SK-N-SH treated with all-trans-retinoic acid at 6 μM for 48 hours (cell line): ENCODE results near the gene NFIX.

Source experiments
- ATAC-seq: fragments of 200-7000 bp; cut with Tn5 transposase; 3 replicates; pipeline ENCODE4 v1.9.1; 2020; ENCODE audit warnings: mild to moderate bottlenecking, moderate library complexity
- ARNTL ChIP-seq: fragments of 450-650 bp; formaldehyde crosslinking; IDR thresholded peaks from 2 replicates; pipeline ENCODE4 v1.5.0; 2020; ENCODE audit warnings: low read depth, mild to moderate bottlenecking, moderate library complexity, borderline replicate concordance
- BACH2 ChIP-seq: fragments of 250-450 bp; sonication (Bioruptor Pico); IDR thresholded peaks from 2 replicates; pipeline ENCODE4 v1.9.0; 2021; ENCODE audit warnings: mild to moderate bottlenecking, borderline replicate concordance
- CSDC2 ChIP-seq: fragments of 250-450 bp; sonication (Bioruptor Pico); IDR thresholded peaks from 2 replicates; pipeline ENCODE4 v1.5.0; 2020; ENCODE audit warnings: mild to moderate bottlenecking, moderate library complexity
- ESRRG ChIP-seq: fragments of 250-450 bp; sonication (Bioruptor Pico); IDR thresholded peaks from 2 replicates; pipeline ENCODE4 v1.6.1; 2021; ENCODE audit warnings: mild to moderate bottlenecking
- GLIS3 ChIP-seq: fragments of 250-450 bp; sonication (Bioruptor Pico); IDR thresholded peaks from 2 replicates; pipeline ENCODE4 v1.5.0; 2020; ENCODE audit warnings: mild to moderate bottlenecking, moderate library complexity
- ISL1 ChIP-seq: fragments of 250-450 bp; sonication (Bioruptor Pico); IDR thresholded peaks from 2 replicates; pipeline ENCODE4 v2.1.2; 2022; ENCODE audit warnings: mild to moderate bottlenecking, moderate library complexity
- PPARA ChIP-seq: fragments of 250-450 bp; sonication (Bioruptor Pico); IDR thresholded peaks from 2 replicates; pipeline ENCODE4 v1.5.0; 2020; ENCODE audit warnings: mild to moderate bottlenecking, borderline replicate concordance
- SNAI2 ChIP-seq: fragments of 250-450 bp; sonication (Bioruptor Pico); IDR thresholded peaks from 2 replicates; pipeline ENCODE4 v1.5.0; 2020; ENCODE audit warnings: mild to moderate bottlenecking, moderate library complexity
- TCF4 ChIP-seq: fragments of 250-450 bp; sonication (Bioruptor Pico); IDR thresholded peaks from 2 replicates; pipeline ENCODE4 v1.8.0; 2021; ENCODE audit warnings: mild to moderate bottlenecking, moderate library complexity, borderline replicate concordance
- TOX ChIP-seq: fragments of 250-450 bp; sonication (Bioruptor Pico); IDR thresholded peaks from 2 replicates; pipeline ENCODE4 v1.8.0; 2021; ENCODE audit warnings: mild to moderate bottlenecking, moderate library complexity, borderline replicate concordance
- ZC3H10 ChIP-seq: fragments of 250-450 bp; sonication (Bioruptor Pico); IDR thresholded peaks from 2 replicates; pipeline ENCODE4 v1.5.1; 2021; ENCODE audit warnings: mild to moderate bottlenecking, moderate library complexity
- ZFP3 ChIP-seq: fragments of 250-450 bp; sonication (Bioruptor Pico); IDR thresholded peaks from 2 replicates; pipeline ENCODE4 v1.5.0; 2020; ENCODE audit warnings: mild to moderate bottlenecking, moderate library complexity
- ZFP30 ChIP-seq: fragments of 450-650 bp; formaldehyde crosslinking; IDR thresholded peaks from 2 replicates; pipeline ENCODE4 v1.5.0; 2022; ENCODE audit warnings: mild to moderate bottlenecking, moderate library complexity
- ZNF565 ChIP-seq: fragments of 450-650 bp; formaldehyde crosslinking; conservative IDR thresholded peaks from 2 replicates; pipeline ENCODE4 v1.5.0; 2020; ENCODE audit warnings: low read depth, mild to moderate bottlenecking, moderate library complexity
- ZNF70 ChIP-seq: fragments of 450-650 bp; formaldehyde crosslinking; IDR thresholded peaks from 2 replicates; pipeline ENCODE4 v1.5.0; 2020; ENCODE audit warnings: mild to moderate bottlenecking, moderate library complexity
- TF ChIP-seq, protein P1 (sequence below): fragments of 250-450 bp; sonication (Bioruptor Pico); IDR thresholded peaks from 2 replicates; pipeline ENCODE4 v1.8.0; 2021; ENCODE audit warnings: low read depth, mild to moderate bottlenecking, moderate library complexity, borderline replicate concordance
- TF ChIP-seq, protein P2 (sequence below): fragments of 250-450 bp; sonication (Bioruptor Pico); IDR thresholded peaks from 2 replicates; pipeline ENCODE4 v1.5.1; 2021; ENCODE audit warnings: mild to moderate bottlenecking, moderate library complexity
- TF ChIP-seq, protein P3 (sequence below): fragments of 250-450 bp; sonication (Bioruptor Pico); IDR thresholded peaks from 2 replicates; pipeline ENCODE4 v1.5.0; 2020; ENCODE audit warnings: mild to moderate bottlenecking, moderate library complexity
- TF ChIP-seq, protein P4 (sequence below): fragments of 250-450 bp; sonication (Bioruptor Pico); IDR thresholded peaks from 2 replicates; pipeline ENCODE4 v1.5.1; 2020; ENCODE audit warnings: low read depth, mild to moderate bottlenecking, moderate library complexity
- TF ChIP-seq, protein P5 (sequence below): fragments of 250-450 bp; sonication (Bioruptor Pico); IDR thresholded peaks from 2 replicates; pipeline ENCODE4 v1.8.0; 2020; ENCODE audit warnings: mild to moderate bottlenecking, moderate library complexity, borderline replicate concordance

NFIX gene

DNA sequence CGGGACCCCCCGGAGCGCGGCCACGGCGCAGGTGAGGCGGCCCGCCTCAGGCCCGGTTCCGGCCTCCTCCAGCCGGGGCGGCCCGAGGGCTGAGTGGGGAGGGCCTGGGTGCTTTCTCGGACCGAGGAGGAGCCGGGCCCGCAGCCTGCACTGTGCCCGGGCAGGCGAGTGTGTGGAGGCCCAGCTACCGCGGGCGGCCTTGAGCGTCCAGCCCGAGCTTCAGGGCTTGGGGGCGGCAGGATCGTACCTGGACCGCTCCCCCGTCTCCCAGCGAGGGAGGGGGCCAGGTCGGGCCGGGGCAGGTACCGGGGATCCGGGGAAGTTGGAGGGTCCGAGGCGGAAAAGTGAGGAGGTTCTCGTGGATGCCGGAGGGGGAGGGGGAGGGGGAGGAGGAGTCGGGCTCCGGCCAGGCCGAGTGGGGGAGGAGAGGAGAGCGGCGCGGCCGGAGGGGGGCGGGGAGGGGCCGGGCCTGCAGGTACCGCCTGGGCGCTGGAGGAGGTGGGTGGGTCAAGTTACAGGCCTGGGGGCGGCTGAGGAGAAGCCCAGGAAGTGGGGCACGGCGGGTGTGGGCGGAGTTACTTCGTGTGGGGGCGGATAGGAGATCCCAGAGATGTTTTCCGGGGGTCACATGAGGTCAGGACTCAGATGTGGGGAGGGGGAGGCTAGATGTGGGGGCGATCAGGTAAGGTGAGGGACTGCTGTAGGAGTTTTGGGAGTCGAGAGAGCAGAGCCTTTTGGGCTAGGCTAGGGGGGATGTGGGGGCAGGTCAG lies 123.3 kb downstream of the NFIX start:
- no peak; the same call in 2 of the 3 replicates for ATAC-seq
- TF ChIP-seq, protein P1, sequence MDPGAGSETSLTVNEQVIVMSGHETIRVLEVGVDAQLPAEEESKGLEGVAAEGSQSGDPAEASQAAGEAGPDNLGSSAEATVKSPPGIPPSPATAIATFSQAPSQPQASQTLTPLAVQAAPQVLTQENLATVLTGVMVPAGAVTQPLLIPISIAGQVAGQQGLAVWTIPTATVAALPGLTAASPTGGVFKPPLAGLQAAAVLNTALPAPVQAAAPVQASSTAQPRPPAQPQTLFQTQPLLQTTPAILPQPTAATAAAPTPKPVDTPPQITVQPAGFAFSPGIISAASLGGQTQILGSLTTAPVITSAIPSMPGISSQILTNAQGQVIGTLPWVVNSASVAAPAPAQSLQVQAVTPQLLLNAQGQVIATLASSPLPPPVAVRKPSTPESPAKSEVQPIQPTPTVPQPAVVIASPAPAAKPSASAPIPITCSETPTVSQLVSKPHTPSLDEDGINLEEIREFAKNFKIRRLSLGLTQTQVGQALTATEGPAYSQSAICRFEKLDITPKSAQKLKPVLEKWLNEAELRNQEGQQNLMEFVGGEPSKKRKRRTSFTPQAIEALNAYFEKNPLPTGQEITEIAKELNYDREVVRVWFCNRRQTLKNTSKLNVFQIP = no peak
- TF ChIP-seq ZNF565 = no peak
- no peak for TF ChIP-seq ISL1 (CRISPR knock-in tag)
- no peak for TF ChIP-seq GLIS3
- no peak for TF ChIP-seq SNAI2 (CRISPR knock-in tag)
- no peak for TF ChIP-seq BACH2 (CRISPR knock-in tag)
- TF ChIP-seq ZFP3 = no peak
- no peak for TF ChIP-seq ZFP30 (CRISPR knock-in tag)
- TF ChIP-seq ARNTL (CRISPR knock-in tag) = no peak
- TF ChIP-seq ESRRG (CRISPR knock-in tag) = no peak
- no peak for TF ChIP-seq CSDC2 (CRISPR knock-in tag)
- TF ChIP-seq PPARA (CRISPR knock-in tag) = no peak
- TF ChIP-seq, protein P2, sequence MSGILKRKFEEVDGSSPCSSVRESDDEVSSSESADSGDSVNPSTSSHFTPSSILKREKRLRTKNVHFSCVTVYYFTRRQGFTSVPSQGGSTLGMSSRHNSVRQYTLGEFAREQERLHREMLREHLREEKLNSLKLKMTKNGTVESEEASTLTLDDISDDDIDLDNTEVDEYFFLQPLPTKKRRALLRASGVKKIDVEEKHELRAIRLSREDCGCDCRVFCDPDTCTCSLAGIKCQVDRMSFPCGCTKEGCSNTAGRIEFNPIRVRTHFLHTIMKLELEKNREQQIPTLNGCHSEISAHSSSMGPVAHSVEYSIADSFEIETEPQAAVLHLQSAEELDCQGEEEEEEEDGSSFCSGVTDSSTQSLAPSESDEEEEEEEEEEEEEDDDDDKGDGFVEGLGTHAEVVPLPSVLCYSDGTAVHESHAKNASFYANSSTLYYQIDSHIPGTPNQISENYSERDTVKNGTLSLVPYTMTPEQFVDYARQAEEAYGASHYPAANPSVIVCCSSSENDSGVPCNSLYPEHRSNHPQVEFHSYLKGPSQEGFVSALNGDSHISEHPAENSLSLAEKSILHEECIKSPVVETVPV = no peak
- TF ChIP-seq, protein P3, sequence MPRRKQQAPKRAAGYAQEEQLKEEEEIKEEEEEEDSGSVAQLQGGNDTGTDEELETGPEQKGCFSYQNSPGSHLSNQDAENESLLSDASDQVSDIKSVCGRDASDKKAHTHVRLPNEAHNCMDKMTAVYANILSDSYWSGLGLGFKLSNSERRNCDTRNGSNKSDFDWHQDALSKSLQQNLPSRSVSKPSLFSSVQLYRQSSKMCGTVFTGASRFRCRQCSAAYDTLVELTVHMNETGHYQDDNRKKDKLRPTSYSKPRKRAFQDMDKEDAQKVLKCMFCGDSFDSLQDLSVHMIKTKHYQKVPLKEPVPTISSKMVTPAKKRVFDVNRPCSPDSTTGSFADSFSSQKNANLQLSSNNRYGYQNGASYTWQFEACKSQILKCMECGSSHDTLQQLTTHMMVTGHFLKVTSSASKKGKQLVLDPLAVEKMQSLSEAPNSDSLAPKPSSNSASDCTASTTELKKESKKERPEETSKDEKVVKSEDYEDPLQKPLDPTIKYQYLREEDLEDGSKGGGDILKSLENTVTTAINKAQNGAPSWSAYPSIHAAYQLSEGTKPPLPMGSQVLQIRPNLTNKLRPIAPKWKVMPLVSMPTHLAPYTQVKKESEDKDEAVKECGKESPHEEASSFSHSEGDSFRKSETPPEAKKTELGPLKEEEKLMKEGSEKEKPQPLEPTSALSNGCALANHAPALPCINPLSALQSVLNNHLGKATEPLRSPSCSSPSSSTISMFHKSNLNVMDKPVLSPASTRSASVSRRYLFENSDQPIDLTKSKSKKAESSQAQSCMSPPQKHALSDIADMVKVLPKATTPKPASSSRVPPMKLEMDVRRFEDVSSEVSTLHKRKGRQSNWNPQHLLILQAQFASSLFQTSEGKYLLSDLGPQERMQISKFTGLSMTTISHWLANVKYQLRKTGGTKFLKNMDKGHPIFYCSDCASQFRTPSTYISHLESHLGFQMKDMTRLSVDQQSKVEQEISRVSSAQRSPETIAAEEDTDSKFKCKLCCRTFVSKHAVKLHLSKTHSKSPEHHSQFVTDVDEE (CRISPR knock-in tag) = no peak
- TF ChIP-seq, all 23 proteins: peak for 0

DNA sequence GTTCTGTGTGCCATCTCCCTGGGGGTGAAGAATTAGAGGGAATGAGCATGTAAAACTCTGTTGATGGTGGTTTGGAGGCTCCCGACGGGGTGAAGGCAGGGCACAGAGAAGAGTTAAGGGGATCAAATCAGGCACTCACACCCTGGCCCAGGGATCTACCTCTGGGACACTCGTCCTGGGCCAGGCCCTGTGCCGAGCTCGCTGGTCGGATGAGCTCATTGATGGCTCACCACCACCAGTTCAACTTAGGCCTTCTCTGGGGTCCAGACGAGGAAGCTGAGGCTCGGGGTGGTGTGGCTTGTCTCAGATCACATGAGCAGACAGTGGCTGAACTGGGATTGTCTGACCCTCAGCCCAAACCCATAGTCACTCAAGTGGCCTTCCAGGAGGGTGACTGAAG lies 124.4 kb downstream of the NFIX start:
- ATAC-seq = no peak
- TF ChIP-seq GLIS3 (no peak), TOX (CRISPR knock-in tag) (no peak), CSDC2 (CRISPR knock-in tag) (no peak), ISL1 (CRISPR knock-in tag) (no peak), SNAI2 (CRISPR knock-in tag) (no peak), ZFP3 (no peak), ZNF565 (no peak), BACH2 (CRISPR knock-in tag) (no peak), ZC3H10 (CRISPR knock-in tag) (no peak), ESRRG (CRISPR knock-in tag) (no peak), ARNTL (CRISPR knock-in tag) (no peak), ZNF70 (no peak), TCF4 (CRISPR knock-in tag) (no peak), ZFP30 (CRISPR knock-in tag) (no peak)
- TF ChIP-seq, protein P4, sequence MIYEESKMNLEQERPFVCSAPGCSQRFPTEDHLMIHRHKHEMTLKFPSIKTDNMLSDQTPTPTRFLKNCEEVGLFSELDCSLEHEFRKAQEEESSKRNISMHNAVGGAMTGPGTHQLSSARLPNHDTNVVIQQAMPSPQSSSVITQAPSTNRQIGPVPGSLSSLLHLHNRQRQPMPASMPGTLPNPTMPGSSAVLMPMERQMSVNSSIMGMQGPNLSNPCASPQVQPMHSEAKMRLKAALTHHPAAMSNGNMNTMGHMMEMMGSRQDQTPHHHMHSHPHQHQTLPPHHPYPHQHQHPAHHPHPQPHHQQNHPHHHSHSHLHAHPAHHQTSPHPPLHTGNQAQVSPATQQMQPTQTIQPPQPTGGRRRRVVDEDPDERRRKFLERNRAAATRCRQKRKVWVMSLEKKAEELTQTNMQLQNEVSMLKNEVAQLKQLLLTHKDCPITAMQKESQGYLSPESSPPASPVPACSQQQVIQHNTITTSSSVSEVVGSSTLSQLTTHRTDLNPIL (CRISPR knock-in tag) = no peak
- TF ChIP-seq, protein P2 = no peak
- TF ChIP-seq, protein P1 = no peak
- TF ChIP-seq, protein P5, sequence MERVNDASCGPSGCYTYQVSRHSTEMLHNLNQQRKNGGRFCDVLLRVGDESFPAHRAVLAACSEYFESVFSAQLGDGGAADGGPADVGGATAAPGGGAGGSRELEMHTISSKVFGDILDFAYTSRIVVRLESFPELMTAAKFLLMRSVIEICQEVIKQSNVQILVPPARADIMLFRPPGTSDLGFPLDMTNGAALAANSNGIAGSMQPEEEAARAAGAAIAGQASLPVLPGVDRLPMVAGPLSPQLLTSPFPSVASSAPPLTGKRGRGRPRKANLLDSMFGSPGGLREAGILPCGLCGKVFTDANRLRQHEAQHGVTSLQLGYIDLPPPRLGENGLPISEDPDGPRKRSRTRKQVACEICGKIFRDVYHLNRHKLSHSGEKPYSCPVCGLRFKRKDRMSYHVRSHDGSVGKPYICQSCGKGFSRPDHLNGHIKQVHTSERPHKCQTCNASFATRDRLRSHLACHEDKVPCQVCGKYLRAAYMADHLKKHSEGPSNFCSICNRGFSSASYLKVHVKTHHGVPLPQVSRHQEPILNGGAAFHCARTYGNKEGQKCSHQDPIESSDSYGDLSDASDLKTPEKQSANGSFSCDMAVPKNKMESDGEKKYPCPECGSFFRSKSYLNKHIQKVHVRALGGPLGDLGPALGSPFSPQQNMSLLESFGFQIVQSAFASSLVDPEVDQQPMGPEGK (CRISPR knock-in tag) = no peak
